Activated CD4-positive, alpha-beta T cell treated with anti-CD3 and anti-CD28 coated beads, Interleukin-2, Interleukin-6, amounts not matched to agents 100 ng/mL and 50 ng/mL, durations not matched to agents 16 hours and 8 hours (primary cell): ENCODE results near the gene NFRKB.
"Not testable (repeated sequence)": the region's sequence is repeated elsewhere in the genome, so short reads cannot be mapped to it uniquely, and the experiment has no call there.

ENCODE experiments used
- DNase-seq: peaks from one replicate; pipeline ENCODE4 v3.0.0-alpha.2; 2020

Gene NFRKB

GRCh38 chr11:129888451-129888850 is 6.9 kb downstream of the NFRKB start:
- peak; percentile 51 for DNase-seq

- DNase-seq = no peak
Measured at GRCh38 chr11:129885381-129885780, 10.0 kb downstream of the NFRKB start.

- DNase-seq = no peak
Measured at GRCh38 chr11:129884581-129884980, 10.8 kb downstream of the NFRKB start.

- peak; percentile 48 for DNase-seq
Measured at GRCh38 chr11:129881570-129882170, 13.7 kb downstream of the NFRKB start.

- DNase-seq = no peak
Measured at GRCh38 chr11:129880311-129880710, 15.1 kb downstream of the NFRKB start.

GRCh38 chr11:129871914-129872313 is 23.5 kb downstream of the NFRKB start:
- DNase-seq = no peak

GRCh38 chr11:129868626-129869025 is 26.8 kb downstream of the NFRKB start:
- DNase-seq = not testable (repeated sequence)

- DNase-seq = no peak
Measured at GRCh38 chr11:129866311-129866710, 29.1 kb downstream of the NFRKB start.

GRCh38 chr11:129865701-129866100 is 29.7 kb downstream of the NFRKB start:
- no peak for DNase-seq

GRCh38 chr11:129864811-129865210 is 30.6 kb downstream of the NFRKB start:
- DNase-seq = no peak

GRCh38 chr11:129861702-129862522 is 33.5 kb downstream of the NFRKB start:
- no peak for DNase-seq

GRCh38 chr11:129856036-129856435 is 39.3 kb downstream of the NFRKB start:
- DNase-seq = no peak

- no peak for DNase-seq
Measured at GRCh38 chr11:129855086-129855485, 40.3 kb downstream of the NFRKB start.

GRCh38 chr11:129854232-129854805 is 41.1 kb downstream of the NFRKB start:
- DNase-seq = no peak

- peak; percentile 45 for DNase-seq
Measured at GRCh38 chr11:129853518-129854231, 41.7 kb downstream of the NFRKB start.

GRCh38 chr11:129852125-129852740 is 43.1 kb downstream of the NFRKB start:
- DNase-seq = no peak

- DNase-seq = no peak
Measured at GRCh38 chr11:129849447-129850130, 45.8 kb downstream of the NFRKB start.

- DNase-seq = not testable (repeated sequence)
Measured at GRCh38 chr11:129847361-129847760, 48.0 kb downstream of the NFRKB start.

GRCh38 chr11:129846508-129847335 is 48.7 kb downstream of the NFRKB start:
- peak; percentile 54 for DNase-seq
